ENCODE data around the gene RBM7.

DNA sequence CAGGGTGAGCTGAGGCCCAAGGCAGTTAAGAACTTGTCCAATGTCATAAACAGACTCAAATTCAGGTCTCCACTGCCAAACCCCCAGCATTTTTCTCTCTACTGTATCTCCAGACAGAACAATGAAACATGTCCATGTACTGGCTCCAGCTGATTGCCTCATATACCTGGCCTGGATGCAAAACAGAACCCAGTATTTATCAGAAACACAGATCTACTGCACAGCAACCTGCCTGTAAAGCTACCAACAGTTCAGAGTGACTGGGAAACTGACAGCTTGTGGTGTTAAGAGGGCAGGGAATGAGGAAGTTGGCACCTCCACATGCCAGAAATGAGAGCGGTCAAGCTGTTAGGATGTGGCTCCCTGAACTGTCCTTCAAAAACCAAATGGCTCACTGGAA is 41.8 kb upstream of the RBM7 start:
- TF ChIP-seq, protein P1, sequence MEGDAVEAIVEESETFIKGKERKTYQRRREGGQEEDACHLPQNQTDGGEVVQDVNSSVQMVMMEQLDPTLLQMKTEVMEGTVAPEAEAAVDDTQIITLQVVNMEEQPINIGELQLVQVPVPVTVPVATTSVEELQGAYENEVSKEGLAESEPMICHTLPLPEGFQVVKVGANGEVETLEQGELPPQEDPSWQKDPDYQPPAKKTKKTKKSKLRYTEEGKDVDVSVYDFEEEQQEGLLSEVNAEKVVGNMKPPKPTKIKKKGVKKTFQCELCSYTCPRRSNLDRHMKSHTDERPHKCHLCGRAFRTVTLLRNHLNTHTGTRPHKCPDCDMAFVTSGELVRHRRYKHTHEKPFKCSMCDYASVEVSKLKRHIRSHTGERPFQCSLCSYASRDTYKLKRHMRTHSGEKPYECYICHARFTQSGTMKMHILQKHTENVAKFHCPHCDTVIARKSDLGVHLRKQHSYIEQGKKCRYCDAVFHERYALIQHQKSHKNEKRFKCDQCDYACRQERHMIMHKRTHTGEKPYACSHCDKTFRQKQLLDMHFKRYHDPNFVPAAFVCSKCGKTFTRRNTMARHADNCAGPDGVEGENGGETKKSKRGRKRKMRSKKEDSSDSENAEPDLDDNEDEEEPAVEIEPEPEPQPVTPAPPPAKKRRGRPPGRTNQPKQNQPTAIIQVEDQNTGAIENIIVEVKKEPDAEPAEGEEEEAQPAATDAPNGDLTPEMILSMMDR (IDR thresholded peaks at IDR 0.05; ENCODE audit: low read depth, low read length): no peak
- TF ChIP-seq EZH2phosphoT487 (IDR thresholded peaks at IDR 0.05; ENCODE audit: low read depth): no peak

Measured in OCI-LY3 (cell line).